WTC11 (cell line): ENCODE measurements around the gene SUCLG2. TPM values are rescaled to one million over a fixed set of nuclear protein-coding genes. Genes with fewer than 3 reads are reported as not detected.

Experiments
- ATAC-seq: fragments of 200-7000 bp; cut with Tn5 transposase; 2 replicates; pipeline ENCODE4 v1.10.0; 2021; ENCODE audit warnings: mild to moderate bottlenecking, moderate library complexity
- CTCF ChIA-PET: fragments of 300-600 bp; sonication (Branson Sonifier 250); formaldehyde crosslinking; loops from one replicate; lab custom pipeline; 2021; ENCODE audit warnings: antibody characterized with exemption; lab: Charles Lee
- POLR2A ChIA-PET: fragments of 350-600 bp; sonication (Branson Sonifier 250); formaldehyde crosslinking; loops from one replicate; lab custom pipeline; 2021; ENCODE audit warnings: antibody characterized with exemption; lab: Charles Lee
- DNase-seq: peaks from one replicate; pipeline ENCODE4 v3.0.0; 2021; ENCODE audit warnings: low spot score
- H3K27ac Mint-ChIP-seq: 2 replicates; pipeline ENCODE4 v1.8.0; 2021; ENCODE audit warnings: mixed read lengths
- H3K27me3 Mint-ChIP-seq: 2 replicates; pipeline ENCODE4 v1.8.0; 2021; ENCODE audit warnings: low read depth, mild to moderate bottlenecking, moderate library complexity, mixed read lengths
- H3K36me3 Mint-ChIP-seq: 2 replicates; pipeline ENCODE4 v1.8.0; 2021; ENCODE audit warnings: mixed read lengths
- H3K4me1 Mint-ChIP-seq: 2 replicates; pipeline ENCODE4 v1.8.0; 2022; ENCODE audit warnings: mixed read lengths
- H3K4me3 Mint-ChIP-seq: 2 replicates; pipeline ENCODE4 v1.8.0; 2021; ENCODE audit warnings: mild to moderate bottlenecking, moderate library complexity, mixed read lengths
- H3K9me3 Mint-ChIP-seq: 2 replicates; pipeline ENCODE4 v1.8.0; 2021; ENCODE audit warnings: mixed read lengths
- GRHL2 ChIP-seq: fragments of 250-450 bp; sonication (Bioruptor Pico); IDR thresholded peaks from 2 replicates; pipeline ENCODE4 v1.8.0; 2022; ENCODE audit warnings: mild to moderate bottlenecking, moderate library complexity; ENCODE audit not compliant: insufficient replicate concordance, severe bottlenecking
- IRF2 ChIP-seq: sonication (generic); formaldehyde crosslinking; IDR thresholded peaks from 2 replicates; pipeline ENCODE4 v1.8.0; 2022; ENCODE audit warnings: low read depth, missing genetic modification reagents, borderline replicate concordance
- SP1 ChIP-seq: sonication (generic); formaldehyde crosslinking; conservative IDR thresholded peaks from 2 replicates; pipeline ENCODE4 v1.8.1; 2022; ENCODE audit warnings: missing genetic modification reagents
- TP53 ChIP-seq: sonication (generic); formaldehyde crosslinking; IDR thresholded peaks from 2 replicates; pipeline ENCODE4 v1.8.1; 2023; ENCODE audit warnings: mild to moderate bottlenecking, missing genetic modification reagents
- ZNF263 ChIP-seq: sonication (generic); formaldehyde crosslinking; IDR thresholded peaks from 2 replicates; pipeline ENCODE4 v1.8.1; 2022; ENCODE audit warnings: low read depth, mild to moderate bottlenecking, moderate library complexity, missing genetic modification reagents
- total RNA-seq: library from RNA; stranded (reverse); gene quantifications from 3 replicates; pipeline ENCODE4 v1.2.3, GENCODE V29; 2021
- TF ChIP-seq, protein P1 (sequence below): sonication (generic); formaldehyde crosslinking; IDR thresholded peaks from 2 replicates; pipeline ENCODE4 v1.8.0; 2022; ENCODE audit warnings: missing genetic modification reagents
- TF ChIP-seq, protein P2 (sequence below): sonication (generic); formaldehyde crosslinking; IDR thresholded peaks from 2 replicates; pipeline ENCODE4 v1.8.1; 2022; ENCODE audit warnings: mild to moderate bottlenecking, missing genetic modification reagents, moderate library complexity, borderline replicate concordance
- TF ChIP-seq, protein P3 (sequence below): sonication (generic); formaldehyde crosslinking; IDR thresholded peaks from 2 replicates; pipeline ENCODE4 v1.8.1; 2023; ENCODE audit warnings: mild to moderate bottlenecking, missing genetic modification reagents, moderate library complexity
- TF ChIP-seq, protein P4 (sequence below): sonication (generic); formaldehyde crosslinking; conservative IDR thresholded peaks from 2 replicates; pipeline ENCODE4 v1.8.1; 2023; ENCODE audit warnings: mild to moderate bottlenecking, low read depth, missing genetic modification reagents, moderate library complexity
- TF ChIP-seq, protein P5 (sequence below): fragments of 250-450 bp; sonication (Bioruptor Pico); IDR thresholded peaks from 2 replicates; pipeline ENCODE4 v1.8.0; 2021; ENCODE audit warnings: mild to moderate bottlenecking
- TF ChIP-seq, protein P6 (sequence below): sonication (generic); formaldehyde crosslinking; IDR thresholded peaks from 2 replicates; pipeline ENCODE4 v1.8.0; 2022; ENCODE audit warnings: mild to moderate bottlenecking, missing genetic modification reagents
- TF ChIP-seq, protein P7 (sequence below): fragments of 200-600 bp; IDR thresholded peaks from 2 replicates; pipeline ENCODE4 v1.8.0; 2022; ENCODE audit warnings: antibody characterized with exemption
- TF ChIP-seq, protein P8 (sequence below): sonication (generic); formaldehyde crosslinking; IDR thresholded peaks from 2 replicates; pipeline ENCODE4 v1.8.0; 2022; ENCODE audit warnings: mild to moderate bottlenecking, missing genetic modification reagents
- TF ChIP-seq, protein P9 (sequence below): sonication (generic); formaldehyde crosslinking; IDR thresholded peaks from 2 replicates; pipeline ENCODE4 v1.8.1; 2022; ENCODE audit warnings: missing genetic modification reagents, borderline replicate concordance

SUCLG2 gene
- total RNA-seq, 1 experiment from 2014 or later: 39.7 TPM

DNA sequence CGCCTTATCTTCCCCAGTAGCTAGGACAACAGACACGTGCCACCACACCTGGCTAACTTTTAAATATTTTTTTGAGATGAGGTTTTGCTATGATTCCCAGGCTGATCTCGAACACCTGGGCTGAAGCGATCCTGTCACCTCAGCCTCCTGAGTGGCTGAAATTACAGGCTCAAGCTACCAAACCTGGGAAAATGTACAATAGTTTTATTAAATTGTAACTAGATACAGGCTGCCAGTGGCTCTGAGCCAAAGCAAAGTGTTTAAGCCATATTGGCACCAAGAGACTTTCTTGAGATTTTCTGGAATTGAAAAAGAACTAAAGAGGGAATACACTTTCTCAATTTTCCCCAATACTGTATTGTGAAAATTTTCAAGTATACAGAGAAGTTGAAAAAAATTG lies 204.3 kb downstream of the SUCLG2 start:
- Mint-ChIP-seq H3K36me3 (no peaks in the 10 kb centered on the region), H3K4me1 (no peaks in the 10 kb centered on the region), H3K9me3 (no peaks in the 10 kb centered on the region), H3K4me3 (no peak overlapping the region), H3K27ac (no peak overlapping the region), H3K27me3 (no peaks in the 10 kb centered on the region)
- DNase-seq (no peak), ATAC-seq (no peak)
- ChIA-PET POLR2A (no interaction called here), CTCF (no interaction called here)
- TF ChIP-seq GRHL2 (no peak), SP1 (CRISPR knock-in tag) (no peak)
- TF ChIP-seq, protein P1, sequence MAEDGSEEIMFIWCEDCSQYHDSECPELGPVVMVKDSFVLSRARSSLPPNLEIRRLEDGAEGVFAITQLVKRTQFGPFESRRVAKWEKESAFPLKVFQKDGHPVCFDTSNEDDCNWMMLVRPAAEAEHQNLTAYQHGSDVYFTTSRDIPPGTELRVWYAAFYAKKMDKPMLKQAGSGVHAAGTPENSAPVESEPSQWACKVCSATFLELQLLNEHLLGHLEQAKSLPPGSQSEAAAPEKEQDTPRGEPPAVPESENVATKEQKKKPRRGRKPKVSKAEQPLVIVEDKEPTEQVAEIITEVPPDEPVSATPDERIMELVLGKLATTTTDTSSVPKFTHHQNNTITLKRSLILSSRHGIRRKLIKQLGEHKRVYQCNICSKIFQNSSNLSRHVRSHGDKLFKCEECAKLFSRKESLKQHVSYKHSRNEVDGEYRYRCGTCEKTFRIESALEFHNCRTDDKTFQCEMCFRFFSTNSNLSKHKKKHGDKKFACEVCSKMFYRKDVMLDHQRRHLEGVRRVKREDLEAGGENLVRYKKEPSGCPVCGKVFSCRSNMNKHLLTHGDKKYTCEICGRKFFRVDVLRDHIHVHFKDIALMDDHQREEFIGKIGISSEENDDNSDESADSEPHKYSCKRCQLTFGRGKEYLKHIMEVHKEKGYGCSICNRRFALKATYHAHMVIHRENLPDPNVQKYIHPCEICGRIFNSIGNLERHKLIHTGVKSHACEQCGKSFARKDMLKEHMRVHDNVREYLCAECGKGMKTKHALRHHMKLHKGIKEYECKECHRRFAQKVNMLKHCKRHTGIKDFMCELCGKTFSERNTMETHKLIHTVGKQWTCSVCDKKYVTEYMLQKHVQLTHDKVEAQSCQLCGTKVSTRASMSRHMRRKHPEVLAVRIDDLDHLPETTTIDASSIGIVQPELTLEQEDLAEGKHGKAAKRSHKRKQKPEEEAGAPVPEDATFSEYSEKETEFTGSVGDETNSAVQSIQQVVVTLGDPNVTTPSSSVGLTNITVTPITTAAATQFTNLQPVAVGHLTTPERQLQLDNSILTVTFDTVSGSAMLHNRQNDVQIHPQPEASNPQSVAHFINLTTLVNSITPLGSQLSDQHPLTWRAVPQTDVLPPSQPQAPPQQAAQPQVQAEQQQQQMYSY (CRISPR knock-in tag): no peak
- TF ChIP-seq, protein P2, sequence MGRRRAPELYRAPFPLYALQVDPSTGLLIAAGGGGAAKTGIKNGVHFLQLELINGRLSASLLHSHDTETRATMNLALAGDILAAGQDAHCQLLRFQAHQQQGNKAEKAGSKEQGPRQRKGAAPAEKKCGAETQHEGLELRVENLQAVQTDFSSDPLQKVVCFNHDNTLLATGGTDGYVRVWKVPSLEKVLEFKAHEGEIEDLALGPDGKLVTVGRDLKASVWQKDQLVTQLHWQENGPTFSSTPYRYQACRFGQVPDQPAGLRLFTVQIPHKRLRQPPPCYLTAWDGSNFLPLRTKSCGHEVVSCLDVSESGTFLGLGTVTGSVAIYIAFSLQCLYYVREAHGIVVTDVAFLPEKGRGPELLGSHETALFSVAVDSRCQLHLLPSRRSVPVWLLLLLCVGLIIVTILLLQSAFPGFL (CRISPR knock-in tag): no peak
- TF ChIP-seq, protein P3, sequence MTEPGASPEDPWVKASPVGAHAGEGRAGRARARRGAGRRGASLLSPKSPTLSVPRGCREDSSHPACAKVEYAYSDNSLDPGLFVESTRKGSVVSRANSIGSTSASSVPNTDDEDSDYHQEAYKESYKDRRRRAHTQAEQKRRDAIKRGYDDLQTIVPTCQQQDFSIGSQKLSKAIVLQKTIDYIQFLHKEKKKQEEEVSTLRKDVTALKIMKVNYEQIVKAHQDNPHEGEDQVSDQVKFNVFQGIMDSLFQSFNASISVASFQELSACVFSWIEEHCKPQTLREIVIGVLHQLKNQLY (CRISPR knock-in tag): no peak
- TF ChIP-seq, protein P4, sequence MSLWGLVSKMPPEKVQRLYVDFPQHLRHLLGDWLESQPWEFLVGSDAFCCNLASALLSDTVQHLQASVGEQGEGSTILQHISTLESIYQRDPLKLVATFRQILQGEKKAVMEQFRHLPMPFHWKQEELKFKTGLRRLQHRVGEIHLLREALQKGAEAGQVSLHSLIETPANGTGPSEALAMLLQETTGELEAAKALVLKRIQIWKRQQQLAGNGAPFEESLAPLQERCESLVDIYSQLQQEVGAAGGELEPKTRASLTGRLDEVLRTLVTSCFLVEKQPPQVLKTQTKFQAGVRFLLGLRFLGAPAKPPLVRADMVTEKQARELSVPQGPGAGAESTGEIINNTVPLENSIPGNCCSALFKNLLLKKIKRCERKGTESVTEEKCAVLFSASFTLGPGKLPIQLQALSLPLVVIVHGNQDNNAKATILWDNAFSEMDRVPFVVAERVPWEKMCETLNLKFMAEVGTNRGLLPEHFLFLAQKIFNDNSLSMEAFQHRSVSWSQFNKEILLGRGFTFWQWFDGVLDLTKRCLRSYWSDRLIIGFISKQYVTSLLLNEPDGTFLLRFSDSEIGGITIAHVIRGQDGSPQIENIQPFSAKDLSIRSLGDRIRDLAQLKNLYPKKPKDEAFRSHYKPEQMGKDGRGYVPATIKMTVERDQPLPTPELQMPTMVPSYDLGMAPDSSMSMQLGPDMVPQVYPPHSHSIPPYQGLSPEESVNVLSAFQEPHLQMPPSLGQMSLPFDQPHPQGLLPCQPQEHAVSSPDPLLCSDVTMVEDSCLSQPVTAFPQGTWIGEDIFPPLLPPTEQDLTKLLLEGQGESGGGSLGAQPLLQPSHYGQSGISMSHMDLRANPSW (CRISPR knock-in tag): no peak
- TF ChIP-seq, protein P5, sequence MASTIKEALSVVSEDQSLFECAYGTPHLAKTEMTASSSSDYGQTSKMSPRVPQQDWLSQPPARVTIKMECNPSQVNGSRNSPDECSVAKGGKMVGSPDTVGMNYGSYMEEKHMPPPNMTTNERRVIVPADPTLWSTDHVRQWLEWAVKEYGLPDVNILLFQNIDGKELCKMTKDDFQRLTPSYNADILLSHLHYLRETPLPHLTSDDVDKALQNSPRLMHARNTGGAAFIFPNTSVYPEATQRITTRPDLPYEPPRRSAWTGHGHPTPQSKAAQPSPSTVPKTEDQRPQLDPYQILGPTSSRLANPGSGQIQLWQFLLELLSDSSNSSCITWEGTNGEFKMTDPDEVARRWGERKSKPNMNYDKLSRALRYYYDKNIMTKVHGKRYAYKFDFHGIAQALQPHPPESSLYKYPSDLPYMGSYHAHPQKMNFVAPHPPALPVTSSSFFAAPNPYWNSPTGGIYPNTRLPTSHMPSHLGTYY (CRISPR knock-in tag): no peak

DNA sequence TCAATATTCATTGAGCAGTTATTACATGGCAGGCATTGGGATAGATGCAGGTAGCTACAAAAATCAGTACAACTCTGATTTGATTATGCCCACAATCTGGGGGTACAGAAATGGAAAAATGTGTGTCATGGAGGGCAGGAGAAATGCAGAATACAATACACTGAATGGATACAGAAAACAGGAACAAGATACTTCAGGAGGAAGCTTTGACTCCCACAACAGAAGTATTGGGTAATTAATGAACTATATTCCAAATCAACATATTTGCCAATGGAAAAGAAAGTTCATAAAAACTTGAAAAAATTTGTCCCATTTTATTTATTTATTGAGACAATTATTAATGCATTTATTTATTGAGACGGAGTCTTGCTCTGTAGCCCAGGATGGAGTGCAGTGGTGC lies 207.0 kb downstream of the SUCLG2 start:
- H3K36me3 Mint-ChIP-seq: peaks cover 7% of the 10 kb centered on the region
- CTCF ChIA-PET: no interaction called here
- H3K27ac Mint-ChIP-seq: no peak overlapping the region
- no peak overlapping the region for H3K4me3 Mint-ChIP-seq
- ATAC-seq (no peak), DNase-seq (no peak)
- peaks cover 5% of the 10 kb centered on the region for H3K9me3 Mint-ChIP-seq
- POLR2A ChIA-PET: no interaction called here
- H3K4me1 Mint-ChIP-seq: no peaks in the 10 kb centered on the region
- 0 out of 2 replicates have a peak, but pooled peaks cover 3% of the 10 kb centered on the region for H3K27me3 Mint-ChIP-seq
- TF ChIP-seq TP53 (no peak), IRF2 (CRISPR knock-in tag) (no peak), ZNF263 (CRISPR knock-in tag) (no peak)
- TF ChIP-seq, protein P6, sequence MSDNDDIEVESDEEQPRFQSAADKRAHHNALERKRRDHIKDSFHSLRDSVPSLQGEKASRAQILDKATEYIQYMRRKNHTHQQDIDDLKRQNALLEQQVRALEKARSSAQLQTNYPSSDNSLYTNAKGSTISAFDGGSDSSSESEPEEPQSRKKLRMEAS (CRISPR knock-in tag): no peak
- TF ChIP-seq, protein P4 (CRISPR knock-in tag): no peak
- TF ChIP-seq, protein P7, sequence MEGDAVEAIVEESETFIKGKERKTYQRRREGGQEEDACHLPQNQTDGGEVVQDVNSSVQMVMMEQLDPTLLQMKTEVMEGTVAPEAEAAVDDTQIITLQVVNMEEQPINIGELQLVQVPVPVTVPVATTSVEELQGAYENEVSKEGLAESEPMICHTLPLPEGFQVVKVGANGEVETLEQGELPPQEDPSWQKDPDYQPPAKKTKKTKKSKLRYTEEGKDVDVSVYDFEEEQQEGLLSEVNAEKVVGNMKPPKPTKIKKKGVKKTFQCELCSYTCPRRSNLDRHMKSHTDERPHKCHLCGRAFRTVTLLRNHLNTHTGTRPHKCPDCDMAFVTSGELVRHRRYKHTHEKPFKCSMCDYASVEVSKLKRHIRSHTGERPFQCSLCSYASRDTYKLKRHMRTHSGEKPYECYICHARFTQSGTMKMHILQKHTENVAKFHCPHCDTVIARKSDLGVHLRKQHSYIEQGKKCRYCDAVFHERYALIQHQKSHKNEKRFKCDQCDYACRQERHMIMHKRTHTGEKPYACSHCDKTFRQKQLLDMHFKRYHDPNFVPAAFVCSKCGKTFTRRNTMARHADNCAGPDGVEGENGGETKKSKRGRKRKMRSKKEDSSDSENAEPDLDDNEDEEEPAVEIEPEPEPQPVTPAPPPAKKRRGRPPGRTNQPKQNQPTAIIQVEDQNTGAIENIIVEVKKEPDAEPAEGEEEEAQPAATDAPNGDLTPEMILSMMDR: no peak
- TF ChIP-seq, protein P8, sequence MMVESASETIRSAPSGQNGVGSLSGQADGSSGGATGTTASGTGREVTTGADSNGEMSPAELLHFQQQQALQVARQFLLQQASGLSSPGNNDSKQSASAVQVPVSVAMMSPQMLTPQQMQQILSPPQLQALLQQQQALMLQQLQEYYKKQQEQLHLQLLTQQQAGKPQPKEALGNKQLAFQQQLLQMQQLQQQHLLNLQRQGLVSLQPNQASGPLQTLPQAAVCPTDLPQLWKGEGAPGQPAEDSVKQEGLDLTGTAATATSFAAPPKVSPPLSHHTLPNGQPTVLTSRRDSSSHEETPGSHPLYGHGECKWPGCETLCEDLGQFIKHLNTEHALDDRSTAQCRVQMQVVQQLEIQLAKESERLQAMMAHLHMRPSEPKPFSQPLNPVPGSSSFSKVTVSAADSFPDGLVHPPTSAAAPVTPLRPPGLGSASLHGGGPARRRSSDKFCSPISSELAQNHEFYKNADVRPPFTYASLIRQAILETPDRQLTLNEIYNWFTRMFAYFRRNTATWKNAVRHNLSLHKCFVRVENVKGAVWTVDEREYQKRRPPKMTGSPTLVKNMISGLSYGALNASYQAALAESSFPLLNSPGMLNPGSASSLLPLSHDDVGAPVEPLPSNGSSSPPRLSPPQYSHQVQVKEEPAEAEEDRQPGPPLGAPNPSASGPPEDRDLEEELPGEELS (CRISPR knock-in tag): no peak
- TF ChIP-seq, protein P9, sequence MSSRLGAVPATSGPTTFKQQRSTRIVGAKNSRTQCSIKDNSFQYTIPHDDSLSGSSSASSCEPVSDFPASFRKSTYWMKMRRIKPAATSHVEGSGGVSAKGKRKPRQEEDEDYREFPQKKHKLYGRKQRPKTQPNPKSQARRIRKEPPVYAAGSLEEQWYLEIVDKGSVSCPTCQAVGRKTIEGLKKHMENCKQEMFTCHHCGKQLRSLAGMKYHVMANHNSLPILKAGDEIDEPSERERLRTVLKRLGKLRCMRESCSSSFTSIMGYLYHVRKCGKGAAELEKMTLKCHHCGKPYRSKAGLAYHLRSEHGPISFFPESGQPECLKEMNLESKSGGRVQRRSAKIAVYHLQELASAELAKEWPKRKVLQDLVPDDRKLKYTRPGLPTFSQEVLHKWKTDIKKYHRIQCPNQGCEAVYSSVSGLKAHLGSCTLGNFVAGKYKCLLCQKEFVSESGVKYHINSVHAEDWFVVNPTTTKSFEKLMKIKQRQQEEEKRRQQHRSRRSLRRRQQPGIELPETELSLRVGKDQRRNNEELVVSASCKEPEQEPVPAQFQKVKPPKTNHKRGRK: no peak
